Measurements from ENCODE around the gene FBXL17.

The FBXL17 gene

GRCh38 chr5:108146222-108146621 is 235.7 kb downstream of the FBXL17 start:
- no peaks in the 10 kb centered on the region for H3K27me3 ChIP-seq (ENCODE audit: low read depth, low read length)
- no peaks in the 10 kb centered on the region for H3K4me1 ChIP-seq (ENCODE audit: control insufficient read depth in 1 of 2, insufficient read depth in 2 of 2, low read length in 2 of 2)
- no peaks in the 10 kb centered on the region for H3K36me3 ChIP-seq (ENCODE audit: control insufficient read depth in 1 of 2, insufficient read depth in 2 of 2, low read length in 2 of 2)
- no peak overlapping the region for H3K4me3 ChIP-seq (ENCODE audit: low read depth in 1 of 2, low read length in 2 of 2)
- no peak overlapping the region for H3K27ac ChIP-seq (ENCODE audit: low read length)
- no peaks in the 10 kb centered on the region for H3K9me3 ChIP-seq (ENCODE audit: control insufficient read depth in 1 of 2, low read length in 2 of 2)

- no peaks in the 10 kb centered on the region for H3K4me1 ChIP-seq (ENCODE audit: control insufficient read depth in 1 of 2, insufficient read depth in 2 of 2, low read length in 2 of 2)
- no peaks in the 10 kb centered on the region for H3K36me3 ChIP-seq (ENCODE audit: control insufficient read depth in 1 of 2, insufficient read depth in 2 of 2, low read length in 2 of 2)
- H3K27me3 ChIP-seq (ENCODE audit: low read depth, low read length), result no peaks in the 10 kb centered on the region
- H3K27ac ChIP-seq (ENCODE audit: low read length), result no peak overlapping the region
- no peaks in the 10 kb centered on the region for H3K9me3 ChIP-seq (ENCODE audit: control insufficient read depth in 1 of 2, low read length in 2 of 2)
- H3K4me3 ChIP-seq (ENCODE audit: low read depth in 1 of 2, low read length in 2 of 2), result no peak overlapping the region
These were observed 236.5 kb downstream of the FBXL17 start for GRCh38 chr5:108145351-108145750.

- H3K27me3 ChIP-seq (ENCODE audit: low read depth, low read length), result no peaks in the 10 kb centered on the region
- H3K4me3 ChIP-seq (ENCODE audit: low read depth in 1 of 2, low read length in 2 of 2), result no peak overlapping the region
- H3K27ac ChIP-seq (ENCODE audit: low read length), result no peak overlapping the region
These were observed 237.6 kb downstream of the FBXL17 start for GRCh38 chr5:108144332-108144731.

GRCh38 chr5:108143581-108143980 is 238.3 kb downstream of the FBXL17 start:
- H3K36me3 ChIP-seq (ENCODE audit: control insufficient read depth in 1 of 2, insufficient read depth in 2 of 2, low read length in 2 of 2), result no peaks in the 10 kb centered on the region
- H3K9me3 ChIP-seq (ENCODE audit: control insufficient read depth in 1 of 2, low read length in 2 of 2), result no peaks in the 10 kb centered on the region
- no peaks in the 10 kb centered on the region for H3K27me3 ChIP-seq (ENCODE audit: low read depth, low read length)
- no peak overlapping the region for H3K4me3 ChIP-seq (ENCODE audit: low read depth in 1 of 2, low read length in 2 of 2)
- no peaks in the 10 kb centered on the region for H3K4me1 ChIP-seq (ENCODE audit: control insufficient read depth in 1 of 2, insufficient read depth in 2 of 2, low read length in 2 of 2)
- H3K27ac ChIP-seq (ENCODE audit: low read length), result no peak overlapping the region

More at GRCh38 chr5:108144332-108144731, 237.6 kb downstream of the FBXL17 start:
- H3K36me3 ChIP-seq (ENCODE audit: control insufficient read depth in 1 of 2, insufficient read depth in 2 of 2, low read length in 2 of 2), result no peaks in the 10 kb centered on the region
- no peaks in the 10 kb centered on the region for H3K9me3 ChIP-seq (ENCODE audit: control insufficient read depth in 1 of 2, low read length in 2 of 2)
- H3K4me1 ChIP-seq (ENCODE audit: control insufficient read depth in 1 of 2, insufficient read depth in 2 of 2, low read length in 2 of 2), result no peaks in the 10 kb centered on the region

GRCh38 chr5:108141676-108142075 is 240.2 kb downstream of the FBXL17 start:
- Histone ChIP-seq H3K36me3 (ENCODE audit: control insufficient read depth in 1 of 2, insufficient read depth in 2 of 2, low read length in 2 of 2) (no peaks in the 10 kb centered on the region), H3K4me1 (ENCODE audit: control insufficient read depth in 1 of 2, insufficient read depth in 2 of 2, low read length in 2 of 2) (no peaks in the 10 kb centered on the region), H3K9me3 (ENCODE audit: control insufficient read depth in 1 of 2, low read length in 2 of 2) (no peaks in the 10 kb centered on the region), H3K27me3 (ENCODE audit: low read depth, low read length) (no peaks in the 10 kb centered on the region), H3K27ac (ENCODE audit: low read length) (no peak overlapping the region), H3K4me3 (ENCODE audit: low read depth in 1 of 2, low read length in 2 of 2) (no peak overlapping the region)

- H3K9me3 ChIP-seq (ENCODE audit: control insufficient read depth in 1 of 2, low read length in 2 of 2), result no peaks in the 10 kb centered on the region
- no peaks in the 10 kb centered on the region for H3K4me1 ChIP-seq (ENCODE audit: control insufficient read depth in 1 of 2, insufficient read depth in 2 of 2, low read length in 2 of 2)
- no peaks in the 10 kb centered on the region for H3K27me3 ChIP-seq (ENCODE audit: low read depth, low read length)
- H3K36me3 ChIP-seq (ENCODE audit: control insufficient read depth in 1 of 2, insufficient read depth in 2 of 2, low read length in 2 of 2), result no peaks in the 10 kb centered on the region
- no peak overlapping the region for H3K4me3 ChIP-seq (ENCODE audit: low read depth in 1 of 2, low read length in 2 of 2)
- no peak overlapping the region for H3K27ac ChIP-seq (ENCODE audit: low read length)
These were observed 245.4 kb downstream of the FBXL17 start for GRCh38 chr5:108136493-108136892.

GRCh38 chr5:108129129-108129528 is 252.8 kb downstream of the FBXL17 start:
- H3K9me3 ChIP-seq (ENCODE audit: control insufficient read depth in 1 of 2, low read length in 2 of 2), result no peaks in the 10 kb centered on the region
- no peaks in the 10 kb centered on the region for H3K27me3 ChIP-seq (ENCODE audit: low read depth, low read length)
- H3K4me1 ChIP-seq (ENCODE audit: control insufficient read depth in 1 of 2, insufficient read depth in 2 of 2, low read length in 2 of 2), result no peaks in the 10 kb centered on the region
- no peak overlapping the region for H3K4me3 ChIP-seq (ENCODE audit: low read depth in 1 of 2, low read length in 2 of 2)
- no peaks in the 10 kb centered on the region for H3K36me3 ChIP-seq (ENCODE audit: control insufficient read depth in 1 of 2, insufficient read depth in 2 of 2, low read length in 2 of 2)
- no peak overlapping the region for H3K27ac ChIP-seq (ENCODE audit: low read length)

GRCh38 chr5:108125771-108126511 is 256.0 kb downstream of the FBXL17 start:
- H3K27me3 ChIP-seq (ENCODE audit: low read depth, low read length), result no peaks in the 10 kb centered on the region
- no peaks in the 10 kb centered on the region for H3K36me3 ChIP-seq (ENCODE audit: control insufficient read depth in 1 of 2, insufficient read depth in 2 of 2, low read length in 2 of 2)
- no peak overlapping the region for H3K4me3 ChIP-seq (ENCODE audit: low read depth in 1 of 2, low read length in 2 of 2)
- no peak overlapping the region for H3K27ac ChIP-seq (ENCODE audit: low read length)
- H3K4me1 ChIP-seq (ENCODE audit: control insufficient read depth in 1 of 2, insufficient read depth in 2 of 2, low read length in 2 of 2), result no peaks in the 10 kb centered on the region
- no peaks in the 10 kb centered on the region for H3K9me3 ChIP-seq (ENCODE audit: control insufficient read depth in 1 of 2, low read length in 2 of 2)

- H3K36me3 ChIP-seq (ENCODE audit: control insufficient read depth in 1 of 2, insufficient read depth in 2 of 2, low read length in 2 of 2), result no peaks in the 10 kb centered on the region
- no peaks in the 10 kb centered on the region for H3K4me1 ChIP-seq (ENCODE audit: control insufficient read depth in 1 of 2, insufficient read depth in 2 of 2, low read length in 2 of 2)
- H3K9me3 ChIP-seq (ENCODE audit: control insufficient read depth in 1 of 2, low read length in 2 of 2), result no peaks in the 10 kb centered on the region
- H3K27me3 ChIP-seq (ENCODE audit: low read depth, low read length), result no peaks in the 10 kb centered on the region
- no peak overlapping the region for H3K27ac ChIP-seq (ENCODE audit: low read length)
- no peak overlapping the region for H3K4me3 ChIP-seq (ENCODE audit: low read depth in 1 of 2, low read length in 2 of 2)
These were observed 257.3 kb downstream of the FBXL17 start for GRCh38 chr5:108124596-108124995.

GRCh38 chr5:108122702-108123101 is 259.2 kb downstream of the FBXL17 start:
- no peaks in the 10 kb centered on the region for H3K27me3 ChIP-seq (ENCODE audit: low read depth, low read length)
- H3K4me3 ChIP-seq (ENCODE audit: low read depth in 1 of 2, low read length in 2 of 2), result no peak overlapping the region
- H3K27ac ChIP-seq (ENCODE audit: low read length), result no peak overlapping the region
- no peaks in the 10 kb centered on the region for H3K9me3 ChIP-seq (ENCODE audit: control insufficient read depth in 1 of 2, low read length in 2 of 2)
- no peaks in the 10 kb centered on the region for H3K36me3 ChIP-seq (ENCODE audit: control insufficient read depth in 1 of 2, insufficient read depth in 2 of 2, low read length in 2 of 2)
- no peaks in the 10 kb centered on the region for H3K4me1 ChIP-seq (ENCODE audit: control insufficient read depth in 1 of 2, insufficient read depth in 2 of 2, low read length in 2 of 2)

GRCh38 chr5:108118813-108119514 is 262.9 kb downstream of the FBXL17 start:
- Histone ChIP-seq H3K4me1 (ENCODE audit: control insufficient read depth in 1 of 2, insufficient read depth in 2 of 2, low read length in 2 of 2) (no peaks in the 10 kb centered on the region), H3K27ac (ENCODE audit: low read length) (no peak overlapping the region), H3K27me3 (ENCODE audit: low read depth, low read length) (no peaks in the 10 kb centered on the region), H3K36me3 (ENCODE audit: control insufficient read depth in 1 of 2, insufficient read depth in 2 of 2, low read length in 2 of 2) (no peaks in the 10 kb centered on the region), H3K4me3 (ENCODE audit: low read depth in 1 of 2, low read length in 2 of 2) (no peak overlapping the region), H3K9me3 (ENCODE audit: control insufficient read depth in 1 of 2, low read length in 2 of 2) (no peaks in the 10 kb centered on the region)

All from muscle layer of duodenum (tissue), 2 donors.